ENCODE measurements around the gene OGFOD2.

The OGFOD2 gene

GRCh38 chr12:122988036-122988435, 13.0 kb downstream of the OGFOD2 start:
- DNase-seq (ENCODE audit: low read depth in 2 of 2, low spot score in 1 of 2), result no peak

- DNase-seq (ENCODE audit: low read depth in 2 of 2, low spot score in 1 of 2), result no peak
Measured at GRCh38 chr12:122988612-122989212, 13.7 kb downstream of the OGFOD2 start.

DNA sequence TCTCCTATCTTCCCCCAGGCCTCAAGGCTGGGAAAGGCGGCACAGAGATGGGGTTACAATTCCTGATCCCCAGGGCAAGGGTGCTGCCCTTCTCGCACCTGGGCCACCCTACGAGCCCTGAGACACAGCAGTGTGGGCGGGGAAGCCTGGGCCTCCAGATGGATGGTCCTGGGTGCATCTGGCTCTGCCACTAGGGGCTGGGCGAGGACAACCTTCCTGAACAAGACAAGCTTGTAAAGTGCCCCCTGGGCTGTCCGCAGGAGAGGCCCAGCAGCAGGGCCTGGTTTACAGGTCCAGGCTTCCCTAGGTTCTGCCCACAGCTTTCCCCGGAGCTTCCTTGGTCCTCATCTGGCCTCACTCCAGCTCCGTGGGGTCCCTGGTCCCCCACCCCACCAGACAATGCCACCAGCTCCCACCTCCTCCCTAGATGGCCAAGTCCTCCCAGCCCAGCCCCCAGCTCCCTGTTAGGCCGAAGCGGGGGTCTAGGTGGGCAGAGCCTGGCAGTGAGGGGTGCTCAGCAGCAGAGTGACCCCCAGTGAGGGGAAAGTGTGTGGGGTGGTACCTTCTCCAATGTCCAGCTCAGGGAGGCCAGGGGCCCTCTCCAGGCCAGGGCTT, 14.3 kb downstream of the OGFOD2 start:
- DNase-seq (ENCODE audit: low read depth in 2 of 2, low spot score in 1 of 2), result no peak

DNA sequence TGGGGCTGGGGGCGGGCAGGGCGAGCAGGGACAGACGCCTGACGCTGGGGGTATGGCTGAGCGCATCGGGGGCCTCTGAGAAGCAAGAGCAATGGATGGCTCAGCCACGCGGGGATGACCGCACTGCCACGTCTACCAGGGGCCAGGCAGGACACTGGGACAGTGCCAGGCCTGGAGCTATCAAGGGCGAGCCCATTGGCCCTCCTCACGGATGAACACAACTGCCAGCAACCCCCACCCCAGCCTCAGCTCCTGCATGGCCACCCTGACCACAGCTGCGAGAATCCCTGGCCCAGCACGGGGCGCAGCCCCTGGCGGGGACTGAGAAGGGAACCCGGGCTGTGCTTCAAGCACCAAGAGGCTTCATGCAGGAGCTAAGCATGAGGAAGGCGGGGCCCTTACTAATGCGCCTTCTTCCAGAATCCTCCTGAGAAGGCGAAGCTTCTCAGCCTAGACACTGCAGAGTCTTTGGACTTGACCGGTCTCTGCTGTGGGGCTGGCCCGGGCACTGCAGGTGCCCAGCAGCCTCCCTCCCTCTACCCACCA, 14.9 kb downstream of the OGFOD2 start:
- no peak for DNase-seq (ENCODE audit: low read depth in 2 of 2, low spot score in 1 of 2)

- DNase-seq (ENCODE audit: low read depth in 2 of 2, low spot score in 1 of 2), result no peak
Measured at GRCh38 chr12:122990561-122990960, 15.5 kb downstream of the OGFOD2 start.

GRCh38 chr12:122990961-122991622, 16.0 kb downstream of the OGFOD2 start:
- DNase-seq (ENCODE audit: low read depth in 2 of 2, low spot score in 1 of 2), result no peak

GRCh38 chr12:122991623-122992275, 16.7 kb downstream of the OGFOD2 start:
- no peak for DNase-seq (ENCODE audit: low read depth in 2 of 2, low spot score in 1 of 2)

- DNase-seq (ENCODE audit: low read depth in 2 of 2, low spot score in 1 of 2), result no peak
Measured at GRCh38 chr12:122992386-122992785, 17.3 kb downstream of the OGFOD2 start.

GRCh38 chr12:122994140-122994675, 19.2 kb downstream of the OGFOD2 start:
- no peak for DNase-seq (ENCODE audit: low read depth in 2 of 2, low spot score in 1 of 2)

- DNase-seq (ENCODE audit: low read depth in 2 of 2, low spot score in 1 of 2), result no peak
Measured at GRCh38 chr12:122994781-122995502, 19.9 kb downstream of the OGFOD2 start.

GRCh38 chr12:122995503-122996187, 20.6 kb downstream of the OGFOD2 start:
- DNase-seq (ENCODE audit: low read depth in 2 of 2, low spot score in 1 of 2), result no peak

- DNase-seq (ENCODE audit: low read depth in 2 of 2, low spot score in 1 of 2), result no peak
Measured at GRCh38 chr12:122996188-122996601, 21.2 kb downstream of the OGFOD2 start.

DNA sequence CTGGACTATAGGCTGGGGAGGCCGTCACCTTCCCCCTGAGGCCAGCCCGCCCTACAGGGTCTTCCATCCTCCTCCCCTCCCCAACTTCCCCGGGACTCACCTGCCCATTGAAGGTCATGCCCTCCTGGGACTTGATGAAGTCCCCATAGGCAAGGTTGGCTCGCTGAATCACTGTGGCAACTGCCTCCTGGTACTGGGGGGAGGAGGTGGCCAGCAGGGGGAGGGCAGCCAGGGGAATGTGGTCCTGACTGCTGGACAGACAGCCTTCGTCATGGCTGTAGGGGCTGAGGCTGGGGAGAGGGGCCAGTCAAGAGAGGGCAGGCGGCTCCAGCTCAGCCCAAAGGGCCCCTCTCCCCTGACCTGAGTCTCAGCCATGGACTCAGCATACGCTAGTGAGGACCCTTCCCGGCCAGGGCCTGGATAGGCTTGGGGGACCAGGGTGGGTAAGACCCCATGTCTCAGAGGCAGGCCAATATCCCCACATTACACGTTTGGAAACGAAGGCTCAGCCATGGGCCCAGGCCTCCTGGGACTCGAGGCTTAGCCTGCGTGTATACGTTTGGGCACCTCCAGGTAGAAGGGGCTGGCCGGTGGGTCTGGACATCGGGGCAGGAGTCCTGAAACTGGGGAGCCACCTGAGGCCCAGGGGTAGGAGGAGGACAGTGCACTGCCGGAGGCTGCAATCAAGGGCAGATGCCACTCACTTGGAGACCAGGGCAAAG, 21.7 kb downstream of the OGFOD2 start:
- DNase-seq (ENCODE audit: low read depth in 2 of 2, low spot score in 1 of 2), result no peak

GRCh38 chr12:122997343-122998250, 22.6 kb downstream of the OGFOD2 start:
- no peak for DNase-seq (ENCODE audit: low read depth in 2 of 2, low spot score in 1 of 2)

- no peak for DNase-seq (ENCODE audit: low read depth in 2 of 2, low spot score in 1 of 2)
Measured at GRCh38 chr12:122998316-122998715, 23.3 kb downstream of the OGFOD2 start.

GRCh38 chr12:122999196-122999946, 24.3 kb downstream of the OGFOD2 start:
- DNase-seq (ENCODE audit: low read depth in 2 of 2, low spot score in 1 of 2), result no peak

DNA sequence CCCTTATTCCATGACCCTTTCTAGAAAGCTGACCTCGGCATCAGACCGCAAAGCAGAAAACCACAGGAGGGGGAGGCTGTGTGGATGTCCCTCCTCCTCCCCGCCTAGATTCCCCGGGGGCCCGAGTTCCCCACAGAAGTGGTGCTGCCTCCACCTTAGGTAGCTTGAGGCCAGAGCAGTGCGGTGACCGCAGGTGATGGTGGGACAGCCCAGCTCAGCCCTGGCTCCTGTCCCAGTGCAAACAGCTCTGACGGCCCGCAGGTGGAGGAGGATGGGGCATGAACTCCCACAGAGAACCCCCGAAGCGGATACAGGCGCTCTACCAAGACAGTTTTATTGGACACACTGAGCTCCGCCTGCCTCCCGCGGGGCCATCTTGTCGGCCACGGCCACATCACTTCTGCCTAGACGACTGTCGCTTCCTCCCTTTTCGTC, 25.0 kb downstream of the OGFOD2 start:
- DNase-seq (ENCODE audit: low read depth in 2 of 2, low spot score in 1 of 2), result no peak

- no peak for DNase-seq (ENCODE audit: low read depth in 2 of 2, low spot score in 1 of 2)
Measured at GRCh38 chr12:123000578-123000977, 25.5 kb downstream of the OGFOD2 start.

Measured in stimulated activated CD8-positive, alpha-beta memory T cell treated with anti-CD3 and anti-CD28 coated beads, Interleukin-4, amount 100 ng/mL, for 1 hour (primary cell).